Neural cell (in vitro differentiated cells): Measurements from ENCODE around the gene OR10W1. TPM values are rescaled to one million over a fixed set of nuclear protein-coding genes. Genes with fewer than 3 reads are reported as not detected.

Source experiments
- H2AFZ ChIP-seq: fragments of 200-600, 300-800 bp; sonication (generic), shearing (Covaris generic); 2 replicates; pipeline ENCODE4 v1.6.0; 2014; ENCODE audit warnings: low read depth, mild to moderate bottlenecking, antibody characterized with exemption, low read length, moderate library complexity
- H3F3A ChIP-seq: fragments of 200-600 bp; shearing (Covaris generic); 2 replicates; pipeline ENCODE4 v1.6.1; 2016; ENCODE audit warnings: mild to moderate bottlenecking, moderate library complexity, mixed read lengths, antibody characterized with exemption, low read length; ENCODE audit not compliant: insufficient read depth, poor library complexity, severe bottlenecking
- H3K27ac ChIP-seq: fragments of 200-600, 300-800 bp; sonication (generic), shearing (Covaris generic); 2 replicates; pipeline ENCODE4 v1.5.1; 2014; ENCODE audit warnings: mild to moderate bottlenecking, low read length, moderate library complexity
- H3K27me3 ChIP-seq: fragments of 300-800, 200-600 bp; sonication (generic), shearing (Covaris generic); 2 replicates; pipeline ENCODE4 v1.6.0; 2014; ENCODE audit warnings: mild to moderate bottlenecking, low read depth, low read length, moderate library complexity; ENCODE audit not compliant: insufficient read depth
- H3K36me3 ChIP-seq: fragments of 300-800, 200-600 bp; sonication (generic), shearing (Covaris generic); 2 replicates; pipeline ENCODE4 v1.5.1; 2014; ENCODE audit warnings: mild to moderate bottlenecking, antibody characterized with exemption, low read length, moderate library complexity; ENCODE audit not compliant: insufficient read depth
- H3K4me2 ChIP-seq: fragments of 300-800, 200-600 bp; sonication (generic), shearing (Covaris generic); 2 replicates; pipeline ENCODE4 v1.6.0; 2014; ENCODE audit warnings: mild to moderate bottlenecking, low read length
- H3K4me3 ChIP-seq: fragments of 300-800, 200-600 bp; sonication (generic), shearing (Covaris generic); 2 replicates; pipeline ENCODE4 v1.5.1; 2014; ENCODE audit warnings: mild to moderate bottlenecking, low read length, moderate library complexity
- H3K79me2 ChIP-seq: fragments of 200-600 bp; shearing (Covaris generic); replicated peaks from 2 replicates; pipeline ENCODE4 v1.6.0; 2014; ENCODE audit warnings: mild to moderate bottlenecking, low read length, moderate library complexity; ENCODE audit not compliant: insufficient read depth
- H3K9ac ChIP-seq: fragments of 300-800, 200-600 bp; sonication (generic), shearing (Covaris generic); 2 replicates; pipeline ENCODE4 v1.6.1; 2016; ENCODE audit warnings: mild to moderate bottlenecking, low read length, mixed read lengths
- H3K9me2 ChIP-seq: fragments of 200-600 bp; shearing (Covaris generic); 2 replicates; pipeline ENCODE4 v1.6.1; 2016; ENCODE audit warnings: mild to moderate bottlenecking, low read length, mixed read lengths; ENCODE audit not compliant: insufficient read depth
- H3K9me3 ChIP-seq: fragments of 200-600, 300-800 bp; sonication (generic), shearing (Covaris generic); 2 replicates; pipeline ENCODE4 v1.6.1; 2016; ENCODE audit warnings: mild to moderate bottlenecking, mixed run types, low read length, moderate library complexity, mixed read lengths
- H4K20me1 ChIP-seq: fragments of 200-600 bp; shearing (Covaris generic); 2 replicates; pipeline ENCODE4 v1.6.1; 2016; ENCODE audit warnings: mild to moderate bottlenecking, mixed run types; ENCODE audit not compliant: insufficient read depth
- EP300 ChIP-seq: fragments of 450-650 bp; conservative IDR thresholded peaks from 2 replicates; pipeline ENCODE4 v1.6.1; 2014; ENCODE audit warnings: antibody characterized with exemption, mild to moderate bottlenecking, moderate library complexity; ENCODE audit not compliant: poor library complexity, severe bottlenecking
- EZH2 ChIP-seq: fragments of 200-600, 300-800 bp; shearing (Covaris generic), sonication (generic); IDR thresholded peaks from 2 replicates; pipeline ENCODE4 v1.6.1; 2014; ENCODE audit warnings: antibody characterized with exemption, low read length, borderline replicate concordance, mild to moderate bottlenecking; ENCODE audit not compliant: insufficient read depth, poor library complexity, severe bottlenecking
- RAD21 ChIP-seq: fragments of 450-650 bp; conservative IDR thresholded peaks from 2 replicates; pipeline ENCODE4 v1.6.1; 2014; ENCODE audit warnings: antibody characterized with exemption, mild to moderate bottlenecking, moderate library complexity
- SMC3 ChIP-seq: fragments of 450-650 bp; conservative IDR thresholded peaks from 2 replicates; pipeline ENCODE4 v1.6.1; 2014; ENCODE audit warnings: antibody characterized with exemption, mild to moderate bottlenecking, moderate library complexity; ENCODE audit not compliant: poor library complexity
- polyA plus RNA-seq: library from polyadenylated mRNA; depleted of rRNA; stranded (reverse); fragments of >200 nt; gene quantifications from 2 replicates; pipeline ENCODE4 v1.2.3, GENCODE V29; 2014
- TF ChIP-seq, protein P1 (sequence below): IDR thresholded peaks from 2 replicates; pipeline ENCODE4 v1.6.1; 2012; ENCODE audit warnings: borderline replicate concordance

Gene OR10W1
- polyA plus RNA-seq, 1 donor from 2014 or later = not detected

DNA sequence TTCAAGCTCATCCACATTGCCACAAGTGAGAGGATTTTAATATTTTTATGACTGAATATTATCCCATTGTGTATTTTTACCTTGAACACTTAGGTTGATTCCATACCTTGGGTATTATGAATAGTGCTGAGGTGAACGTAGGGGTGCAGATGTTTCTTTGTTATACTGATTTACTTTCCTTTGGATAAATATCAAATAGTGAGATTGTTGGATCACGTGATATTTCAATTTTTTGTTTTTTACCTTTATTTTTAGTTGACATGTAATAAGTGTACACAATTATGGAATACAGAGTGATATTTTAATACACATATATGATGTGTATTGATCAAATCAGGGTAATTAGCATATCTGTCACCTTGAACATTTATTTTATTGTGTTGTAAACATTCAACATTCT lies 8.1 kb downstream of the OR10W1 start:
- Histone ChIP-seq H3K36me3 (no peaks in the 10 kb centered on the region), H2AFZ (no peak overlapping the region), H3K4me3 (no peak overlapping the region), H4K20me1 (no peaks in the 10 kb centered on the region), H3K27ac (no peak overlapping the region), H3K79me2 (no peaks in the 10 kb centered on the region), H3K9me3 (no peaks in the 10 kb centered on the region), H3K4me2 (no peak overlapping the region), H3K9ac (no peak overlapping the region), H3F3A (no peaks in the 10 kb centered on the region), H3K27me3 (no peaks in the 10 kb centered on the region), H3K9me2 (no peaks in the 10 kb centered on the region)
- TF ChIP-seq EZH2 (no peak), EP300 (no peak)

DNA sequence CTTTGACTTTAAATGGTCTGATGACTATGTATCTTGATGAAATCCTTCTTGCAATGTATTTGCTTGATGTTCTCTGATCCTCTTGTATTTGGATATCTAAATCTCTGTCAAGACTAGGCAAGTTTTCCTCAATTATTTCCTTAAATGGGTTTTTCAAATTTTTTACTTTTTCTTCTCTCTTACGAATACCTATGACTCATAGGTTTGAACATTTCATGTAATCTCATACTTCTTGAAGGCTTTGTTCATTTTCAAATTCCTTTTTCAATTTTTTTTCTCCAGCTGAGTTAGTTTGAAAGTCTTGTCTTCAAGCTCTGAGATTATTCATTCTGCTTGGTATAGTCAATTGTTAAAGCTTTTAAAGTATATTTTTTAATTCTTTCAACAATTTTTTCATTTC lies 13.1 kb downstream of the OR10W1 start:
- TF ChIP-seq RAD21 (no peak), SMC3 (no peak)
- TF ChIP-seq, protein P1, sequence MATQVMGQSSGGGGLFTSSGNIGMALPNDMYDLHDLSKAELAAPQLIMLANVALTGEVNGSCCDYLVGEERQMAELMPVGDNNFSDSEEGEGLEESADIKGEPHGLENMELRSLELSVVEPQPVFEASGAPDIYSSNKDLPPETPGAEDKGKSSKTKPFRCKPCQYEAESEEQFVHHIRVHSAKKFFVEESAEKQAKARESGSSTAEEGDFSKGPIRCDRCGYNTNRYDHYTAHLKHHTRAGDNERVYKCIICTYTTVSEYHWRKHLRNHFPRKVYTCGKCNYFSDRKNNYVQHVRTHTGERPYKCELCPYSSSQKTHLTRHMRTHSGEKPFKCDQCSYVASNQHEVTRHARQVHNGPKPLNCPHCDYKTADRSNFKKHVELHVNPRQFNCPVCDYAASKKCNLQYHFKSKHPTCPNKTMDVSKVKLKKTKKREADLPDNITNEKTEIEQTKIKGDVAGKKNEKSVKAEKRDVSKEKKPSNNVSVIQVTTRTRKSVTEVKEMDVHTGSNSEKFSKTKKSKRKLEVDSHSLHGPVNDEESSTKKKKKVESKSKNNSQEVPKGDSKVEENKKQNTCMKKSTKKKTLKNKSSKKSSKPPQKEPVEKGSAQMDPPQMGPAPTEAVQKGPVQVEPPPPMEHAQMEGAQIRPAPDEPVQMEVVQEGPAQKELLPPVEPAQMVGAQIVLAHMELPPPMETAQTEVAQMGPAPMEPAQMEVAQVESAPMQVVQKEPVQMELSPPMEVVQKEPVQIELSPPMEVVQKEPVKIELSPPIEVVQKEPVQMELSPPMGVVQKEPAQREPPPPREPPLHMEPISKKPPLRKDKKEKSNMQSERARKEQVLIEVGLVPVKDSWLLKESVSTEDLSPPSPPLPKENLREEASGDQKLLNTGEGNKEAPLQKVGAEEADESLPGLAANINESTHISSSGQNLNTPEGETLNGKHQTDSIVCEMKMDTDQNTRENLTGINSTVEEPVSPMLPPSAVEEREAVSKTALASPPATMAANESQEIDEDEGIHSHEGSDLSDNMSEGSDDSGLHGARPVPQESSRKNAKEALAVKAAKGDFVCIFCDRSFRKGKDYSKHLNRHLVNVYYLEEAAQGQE = no peak
- no peak overlapping the region for H3K9ac ChIP-seq
- H3K4me2 ChIP-seq = no peak overlapping the region
- no peak overlapping the region for H2AFZ ChIP-seq
- no peak overlapping the region for H3K4me3 ChIP-seq
- H3K27ac ChIP-seq = no peak overlapping the region
- H3K27me3 ChIP-seq = no peaks in the 10 kb centered on the region
- no peaks in the 10 kb centered on the region for H3K9me2 ChIP-seq
- H3K9me3 ChIP-seq = no peaks in the 10 kb centered on the region
- H3K79me2 ChIP-seq = no peaks in the 10 kb centered on the region
- no peaks in the 10 kb centered on the region for H3F3A ChIP-seq
- H4K20me1 ChIP-seq = no peaks in the 10 kb centered on the region
- H3K36me3 ChIP-seq = no peaks in the 10 kb centered on the region

DNA sequence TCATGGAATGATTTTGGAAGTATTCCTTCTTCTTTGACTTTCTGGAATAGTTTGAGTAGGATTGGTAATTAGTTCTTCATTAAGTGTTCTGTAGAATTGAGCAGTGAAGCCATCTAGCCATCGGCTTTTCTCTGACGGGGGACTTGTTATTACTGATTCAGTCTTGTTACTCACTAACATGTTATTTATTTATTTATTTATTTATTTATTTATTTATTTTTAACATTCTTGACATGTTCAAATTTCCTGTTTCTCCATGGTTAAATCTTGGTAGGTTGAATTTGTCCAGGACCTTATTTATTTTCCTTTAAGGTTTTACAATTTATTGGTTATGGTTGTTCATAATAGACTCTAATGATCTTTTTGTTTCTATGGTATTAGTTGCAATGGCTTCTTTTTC lies 24.1 kb downstream of the OR10W1 start:
- no peaks in the 10 kb centered on the region for H3K9me2 ChIP-seq
- H3K9me3 ChIP-seq = no peaks in the 10 kb centered on the region
- H3K27me3 ChIP-seq = no peaks in the 10 kb centered on the region
- no peak overlapping the region for H2AFZ ChIP-seq
- no peak overlapping the region for H3K27ac ChIP-seq
- no peak overlapping the region for H3K4me3 ChIP-seq
- no peaks in the 10 kb centered on the region for H3K36me3 ChIP-seq
- H3K4me2 ChIP-seq = no peak overlapping the region
- no peak for TF ChIP-seq EP300
- no peak for TF ChIP-seq EZH2
- H3K79me2 ChIP-seq = no peaks in the 10 kb centered on the region
- no peaks in the 10 kb centered on the region for H3F3A ChIP-seq
- no peaks in the 10 kb centered on the region for H4K20me1 ChIP-seq
- no peak overlapping the region for H3K9ac ChIP-seq
